22Rv1 (cell line): ENCODE results near the gene LSAMP.

Experiments used
- H3K27ac ChIP-seq: fragments of 450-650 bp; 2 replicates; pipeline ENCODE4 v1.5.1; 2017
- CTCF ChIP-seq: fragments of 450-650 bp; IDR thresholded peaks from 2 replicates; pipeline ENCODE4 v1.5.1; 2017; ENCODE audit warnings: mild to moderate bottlenecking
- ZFX ChIP-seq: fragments of 450-650 bp; IDR thresholded peaks from 2 replicates; pipeline ENCODE4 v1.6.1; 2017; ENCODE audit warnings: antibody characterized with exemption, borderline replicate concordance

LSAMP gene

DNA sequence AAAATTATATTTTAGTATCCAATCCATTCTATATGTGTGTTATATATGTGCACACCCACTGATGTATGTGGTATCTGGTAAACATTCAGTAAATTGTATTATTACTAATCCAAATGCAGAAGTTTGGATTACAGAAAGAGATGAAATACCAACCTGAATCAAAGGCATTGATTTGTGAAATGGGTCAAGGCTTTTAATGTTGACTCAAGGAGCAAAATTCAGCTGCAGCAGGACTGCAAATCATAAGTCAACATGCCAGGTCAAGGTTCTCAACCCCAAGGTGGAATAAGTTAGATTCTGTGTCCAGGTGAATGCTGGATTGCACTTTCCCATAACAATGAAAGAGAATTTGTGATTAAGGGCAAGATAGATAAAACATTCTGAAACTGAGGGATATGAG, 631.3 kb downstream of the LSAMP start:
- no peak for TF ChIP-seq CTCF
- no peak for TF ChIP-seq ZFX
- H3K27ac ChIP-seq, result no peak overlapping the region

DNA sequence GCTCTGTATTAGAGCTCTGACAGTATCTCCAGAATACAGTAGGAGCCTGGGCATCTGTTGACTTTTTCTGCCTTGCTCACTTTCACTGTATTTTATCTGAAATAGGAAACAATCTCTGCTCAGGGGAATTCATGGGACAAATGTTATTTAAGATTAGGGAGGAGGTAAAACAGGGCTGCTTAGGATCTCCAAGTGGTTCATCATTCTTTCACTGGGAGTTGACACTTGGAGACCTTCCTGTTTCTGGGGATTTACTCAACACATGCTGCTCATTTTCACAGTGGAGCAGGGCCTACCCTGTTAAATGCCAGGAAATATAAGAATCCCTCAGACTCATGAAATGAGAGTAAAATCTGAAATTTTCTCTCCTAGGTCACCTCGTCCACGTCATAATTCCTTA, 636.5 kb downstream of the LSAMP start:
- TF ChIP-seq ZFX, result no peak
- no peak for TF ChIP-seq CTCF
- H3K27ac ChIP-seq, result no peak overlapping the region

- TF ChIP-seq ZFX (no peak), CTCF (no peak)
These were observed 637.0 kb downstream of the LSAMP start for GRCh38 chr3:115808244-115808643.

GRCh38 chr3:115806501-115806900, 638.8 kb downstream of the LSAMP start:
- no peak overlapping the region for H3K27ac ChIP-seq
- TF ChIP-seq CTCF (no peak), ZFX (no peak)

More at GRCh38 chr3:115808244-115808643, 637.0 kb downstream of the LSAMP start:
- no peak overlapping the region for H3K27ac ChIP-seq

- TF ChIP-seq ZFX, result no peak
- TF ChIP-seq CTCF, result no peak
- no peak overlapping the region for H3K27ac ChIP-seq
These were observed 639.8 kb downstream of the LSAMP start for GRCh38 chr3:115805520-115805919.

- H3K27ac ChIP-seq, result no peak overlapping the region
These were observed 640.6 kb downstream of the LSAMP start for GRCh38 chr3:115804713-115805119.

DNA sequence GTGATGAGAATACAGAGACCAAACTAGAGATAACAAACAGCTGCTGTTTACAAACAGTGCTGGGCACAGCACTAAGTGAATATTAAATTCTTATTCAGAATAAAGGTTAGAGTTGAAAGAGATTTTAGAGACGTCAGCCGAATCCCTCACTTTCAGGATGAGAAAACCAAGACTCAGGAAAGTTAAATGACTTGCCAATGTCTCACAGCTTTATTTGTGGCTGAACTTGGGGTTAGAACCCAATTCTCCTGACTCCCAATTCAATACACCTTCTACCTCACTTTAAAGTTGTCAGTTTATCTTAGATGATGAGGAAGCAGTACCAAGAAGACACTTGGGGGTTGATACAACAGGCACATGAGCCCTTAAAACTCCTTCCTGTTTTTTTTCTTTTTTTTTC, 641.1 kb downstream of the LSAMP start:
- TF ChIP-seq ZFX (no peak), CTCF (no peak)
- H3K27ac ChIP-seq, result no peak overlapping the region

More at GRCh38 chr3:115804713-115805119, 640.6 kb downstream of the LSAMP start:
- TF ChIP-seq ZFX (no peak), CTCF (no peak)
